HepG2 (cell line): ENCODE measurements around the gene FAM131A. TPM values are rescaled to one million over a fixed set of nuclear protein-coding genes. Genes with fewer than 3 reads are reported as not detected.

Experiments
- ATAC-seq: fragments of 200-7000 bp; cut with Tn5 transposase; 3 replicates; pipeline ENCODE4 v1.9.1; 2020; ENCODE audit warnings: mild to moderate bottlenecking, moderate library complexity
- BruUV-seq: library from RNA; stranded (reverse); fragments of 400-500 nt; replicated peaks from 2 replicates; lab custom pipeline; 2021; lab: Mats Ljungman, UMichigan
- CTCF ChIA-PET: fragments of 300-600 bp; formaldehyde crosslinking; extraction: SDS; loops from one replicate; lab custom pipeline; 2021; ENCODE audit warnings: low total read pairs, inconsistent platforms, low intra/inter-chr PET ratio; lab: Yijun Ruan, JAX
- POLR2A ChIA-PET: fragments of 350-600 bp; sonication (Branson Sonifier 250); formaldehyde crosslinking; loops from one replicate; lab custom pipeline; 2020; ENCODE audit warnings: antibody characterized with exemption, inconsistent platforms; lab: Yijun Ruan, JAX
- DNase-seq: peaks from one replicate; pipeline ENCODE4 v3.0.0-alpha.2; 2015; ENCODE audit warnings: low spot score
- FAIRE-seq: peaks from 3 replicates; lab custom pipeline; 2011; peaks lifted over from hg19 to GRCh38; lab: Jason Lieb, UNC
- H2AFZ ChIP-seq: one replicate; pipeline ENCODE4 v1.6.1; 2011; ENCODE audit warnings: low read length, inconsistent platforms
- H3K27ac ChIP-seq: fragments of 300-600 bp; 3 replicates; pipeline ENCODE4 v1.8.0; 2011; ENCODE audit warnings: mixed run types, mild to moderate bottlenecking, mixed read lengths, low read length, inconsistent platforms; ENCODE audit not compliant: insufficient read depth; ENCODE audit errors: extremely low read length
- H3K27me3 ChIP-seq, 2 experiments: fragments of 200-600 bp in 1 of 2; 2 replicates in 1 of 2; 3 replicates in 1 of 2; pipeline versions ENCODE4 v1.6.0 to v1.8.0; 2011; ENCODE audit warnings: low read length in 2 of 2, mild to moderate bottlenecking in 2 of 2, moderate library complexity in 2 of 2, inconsistent platforms in 1 of 2; ENCODE audit not compliant: insufficient read depth in 2 of 2, control insufficient read depth in 1 of 2
- H3K36me3 ChIP-seq, 2 experiments: fragments of 200-600 bp in 1 of 2; replicated peaks in 1 of 2; 2 replicates in 1 of 2; 3 replicates in 1 of 2; pipeline versions ENCODE4 v1.5.1 to v1.8.0; 2011; ENCODE audit warnings: low read length in 2 of 2, inconsistent platforms in 1 of 2; ENCODE audit not compliant: insufficient read depth in 2 of 2, control insufficient read depth in 1 of 2
- H3K4me1 ChIP-seq: 2 replicates; pipeline ENCODE4 v1.5.1; 2012; ENCODE audit warnings: low read length, inconsistent platforms; ENCODE audit not compliant: insufficient read depth
- H3K4me2 ChIP-seq: 2 replicates; pipeline ENCODE4 v1.6.0; 2011; ENCODE audit warnings: low read depth, low read length, inconsistent platforms
- H3K4me3 ChIP-seq, 3 experiments: fragments of 200-600 bp in 1 of 3; sonication (generic), shearing (Covaris generic) in 1 of 3; replicated peaks in 1 of 3; 2 replicates each; pipeline ENCODE4 v1.5.1; 2011 to 2016; ENCODE audit warnings: low read length in 3 of 3, inconsistent platforms in 2 of 3, low read depth in 2 of 3, mild to moderate bottlenecking in 2 of 3, control low read depth in 1 of 3, mixed read lengths in 1 of 3; ENCODE audit not compliant: insufficient read depth in 1 of 3
- H3K79me2 ChIP-seq: one replicate; pipeline ENCODE4 v1.6.1; 2011; ENCODE audit warnings: low read length, inconsistent platforms; ENCODE audit not compliant: insufficient read depth
- H3K9ac ChIP-seq: 2 replicates; pipeline ENCODE4 v1.6.0; 2011; ENCODE audit warnings: mild to moderate bottlenecking, low read depth, low read length, inconsistent platforms; ENCODE audit not compliant: insufficient read depth
- H3K9me3 ChIP-seq: 2 replicates; pipeline ENCODE4 v1.5.1; 2012; ENCODE audit warnings: mild to moderate bottlenecking, low read length
- H4K20me1 ChIP-seq: 2 replicates; pipeline ENCODE4 v1.6.0; 2011; ENCODE audit warnings: inconsistent platforms, mild to moderate bottlenecking, low read length, moderate library complexity; ENCODE audit not compliant: insufficient read depth
- ARID4A ChIP-seq: sonication (generic); formaldehyde crosslinking; IDR thresholded peaks from 2 replicates; pipeline ENCODE4 v1.5.0; 2020; ENCODE audit warnings: mild to moderate bottlenecking, missing genetic modification reagents, borderline replicate concordance
- DR1 ChIP-seq: sonication (generic); formaldehyde crosslinking; IDR thresholded peaks from 2 replicates; pipeline ENCODE4 v1.8.0; 2021; ENCODE audit warnings: mild to moderate bottlenecking, missing genetic modification reagents, inconsistent platforms
- FUBP1 ChIP-seq: sonication (generic); formaldehyde crosslinking; IDR thresholded peaks from 2 replicates; pipeline ENCODE4 v1.5.1; 2020; ENCODE audit warnings: missing genetic modification reagents, mild to moderate bottlenecking, borderline replicate concordance
- HNF1B ChIP-seq: sonication (generic); formaldehyde crosslinking; IDR thresholded peaks from 2 replicates; pipeline ENCODE4 v1.5.1; 2020; ENCODE audit warnings: mild to moderate bottlenecking, moderate library complexity, missing genetic modification reagents
- MED13 ChIP-seq: sonication (generic); formaldehyde crosslinking; IDR thresholded peaks from 2 replicates; pipeline ENCODE4 v1.5.0; 2020; ENCODE audit warnings: missing genetic modification reagents
- NR1H2 ChIP-seq: sonication (generic); formaldehyde crosslinking; IDR thresholded peaks from 2 replicates; pipeline ENCODE4 v1.8.1; 2022; ENCODE audit warnings: low read depth, missing genetic modification reagents, borderline replicate concordance
- ONECUT2 ChIP-seq: sonication (generic); formaldehyde crosslinking; IDR thresholded peaks from 2 replicates; pipeline ENCODE4 v1.4.0; 2020; ENCODE audit warnings: missing genetic modification reagents
- SRSF4 ChIP-seq: fragments of 200-400 bp; formaldehyde crosslinking; IDR thresholded peaks from one replicate; pipeline ENCODE4 v1.6.1; 2018; ENCODE audit warnings: mild to moderate bottlenecking, low read depth, low read length, moderate library complexity; ENCODE audit not compliant: poor library complexity, severe bottlenecking
- TAF1 ChIP-seq: sonication (generic); formaldehyde crosslinking; IDR thresholded peaks from 2 replicates; pipeline ENCODE4 v1.4.0; 2020; ENCODE audit warnings: missing genetic modification reagents
- ZBTB7B ChIP-seq: sonication (generic); formaldehyde crosslinking; IDR thresholded peaks from 2 replicates; pipeline ENCODE4 v1.4.0; 2020; ENCODE audit warnings: missing genetic modification reagents
- ZNF619 ChIP-seq: sonication (generic); formaldehyde crosslinking; IDR thresholded peaks from 2 replicates; pipeline ENCODE4 v1.4.0; 2020; ENCODE audit warnings: mild to moderate bottlenecking, missing genetic modification reagents
- ZSCAN25 ChIP-seq: sonication (generic); formaldehyde crosslinking; IDR thresholded peaks from 2 replicates; pipeline ENCODE4 v1.8.0; 2022; ENCODE audit warnings: mild to moderate bottlenecking, missing genetic modification reagents
- WGBS: methylation state at CpG from one replicate; pipeline ENCODE4 v1.1.6; 2017; ENCODE audit warnings: low lambda C conversion rate; 5-methylcytosine and 5-hydroxymethylcytosine counted together
- in situ Hi-C: cut with HindIII; loops from 2 replicates; pipeline ENCODE4 v1.10.0; 2017; ENCODE audit warnings: low pct_unique_long_range_greater_than_20kb; ENCODE audit not compliant: extremely low pct_ligation_motif_present
- intact Hi-C: fragments of 100-400 bp; cut with micrococcal nuclease; formaldehyde crosslinking; loops from one replicate; pipeline ENCODE4 v1.10.0; 2022; ENCODE audit not compliant: unreplicated experiment
- polyA plus RNA-seq, 8 experiments: library from polyadenylated mRNA; depleted of rRNA in 3 of 8; stranded (reverse) in 7 of 8; unstranded in 1 of 8; fragments of >200 nt; fragmentation: Illumina TruSeq in 4 of 8; extraction: Trizol in 4 of 8; gene quantifications; 2 replicates each; pipeline versions ENCODE4 v1.2.1 to v1.2.3, GENCODE V29; 2011 to 2016; ENCODE audit warnings: low read depth in 4 of 8, missing spikeins in 1 of 8, mixed read lengths in 1 of 8; ENCODE audit not compliant: insufficient read depth in 1 of 8
- total RNA-seq, 5 experiments: library from RNA; depleted of rRNA; stranded (reverse); fragments of >200 nt; fragmentation: Illumina TruSeq; extraction: Trizol; gene quantifications; 2 replicates each; pipeline ENCODE4 v1.2.3, GENCODE V29; 2016; ENCODE audit warnings: low read depth in 1 of 5

FAM131A gene
- total and polyA plus RNA-seq, 2 of the 13 experiments (the other 11 are each of a cell fraction or from before 2014, with no cell fraction given), result 9.2 to 9.3 TPM

GRCh38 chr3:184360929-184361531 lies 23.6 kb downstream of the FAM131A start:
- ChIA-PET CTCF (no interaction called here), POLR2A (interaction anchor here (1.6 to 2.9 kb wide), 5 partner anchors 10 to 24 kb away, joined by 6 to 15 read pairs (median 11); partner anchors contain the start of genes CHRD and FAM131A)
- Histone ChIP-seq H4K20me1 (0 out of 2 replicates have a peak, but pooled peaks cover 7% of the 10 kb centered on the region), H3K4me1 (peaks cover 39% of the 10 kb centered on the region), H3K27me3 (no peaks in the 10 kb centered on the region; a peak in 1 of 5 replicates), H3K27ac (peak overlapping the region; percentile 67), H2AFZ (no peak overlapping the region), H3K9ac (peak overlapping the region; percentile 86), H3K4me2 (peak overlapping the region; percentile 100), H3K36me3 (peaks cover 11 to 32% of the 10 kb centered on the region in 2 experiments), H3K4me3 (peak overlapping the region; percentile 93 to 96 (median 95)), H3K79me2 (peaks cover 31% of the 10 kb centered on the region), H3K9me3 (no peaks in the 10 kb centered on the region)
- no TSS peak for BruUV-seq
- FAIRE-seq, result no peak
- ATAC-seq, result no peak
- 0% methylated on average over 6 of the region's 24 CpGs for WGBS
- DNase-seq, result no peak
- in situ Hi-C loops (no loop called here), intact Hi-C loops (no loop called here)
- TF ChIP-seq SRSF4, result no peak
- peak; percentile 85; the same call in 1 of the 2 replicates for TF ChIP-seq TAF1 (CRISPR knock-in tag)
- peak; percentile 54; the same call in 1 of the 2 replicates for TF ChIP-seq ZNF619 (CRISPR knock-in tag)
- TF ChIP-seq DR1 (CRISPR knock-in tag), result 0 out of 2 replicates have a peak, but pooled peaks have one; percentile 6
- no peak for TF ChIP-seq HNF1B (CRISPR knock-in tag)
- peak; percentile 25; the same call in 1 of the 2 replicates for TF ChIP-seq MED13 (CRISPR knock-in tag)
- TF ChIP-seq NR1H2 (CRISPR knock-in tag), result 0 out of 2 replicates have a peak, but pooled peaks have one; percentile 13
- TF ChIP-seq FUBP1, result peak; percentile 79; the same call in 1 of the 2 replicates
- no peak for TF ChIP-seq ONECUT2
- TF ChIP-seq ZSCAN25, result 0 out of 2 replicates have a peak, but pooled peaks have one; percentile 17
- TF ChIP-seq ZBTB7B (CRISPR knock-in tag), result peak; percentile 12; the same call in 1 of the 2 replicates
- TF ChIP-seq ARID4A (CRISPR knock-in tag), result peak; percentile 25; the same call in 1 of the 2 replicates
